HEK293T (cell line): Measurements from ENCODE around the gene EXOSC7.

ENCODE experiments used
- ZNF384 ChIP-seq: fragments of 450-650 bp; IDR thresholded peaks from 2 replicates; pipeline ENCODE4 v1.6.1; 2016
- TF ChIP-seq, protein P1 (sequence below): fragments of 450-650 bp; IDR thresholded peaks from 2 replicates; pipeline ENCODE4 v1.6.1; 2016

GRCh38 chr3:45057557-45057956, 81.5 kb downstream of the EXOSC7 start:
- TF ChIP-seq ZNF384, result no peak
- TF ChIP-seq, protein P1, sequence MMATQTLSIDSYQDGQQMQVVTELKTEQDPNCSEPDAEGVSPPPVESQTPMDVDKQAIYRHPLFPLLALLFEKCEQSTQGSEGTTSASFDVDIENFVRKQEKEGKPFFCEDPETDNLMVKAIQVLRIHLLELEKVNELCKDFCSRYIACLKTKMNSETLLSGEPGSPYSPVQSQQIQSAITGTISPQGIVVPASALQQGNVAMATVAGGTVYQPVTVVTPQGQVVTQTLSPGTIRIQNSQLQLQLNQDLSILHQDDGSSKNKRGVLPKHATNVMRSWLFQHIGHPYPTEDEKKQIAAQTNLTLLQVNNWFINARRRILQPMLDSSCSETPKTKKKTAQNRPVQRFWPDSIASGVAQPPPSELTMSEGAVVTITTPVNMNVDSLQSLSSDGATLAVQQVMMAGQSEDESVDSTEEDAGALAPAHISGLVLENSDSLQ, result no peak
